Measurements from ENCODE around the gene CERS6. TPM values are rescaled to one million over a fixed set of nuclear protein-coding genes. Genes with fewer than 3 reads are reported as not detected.
"Not testable (repeated sequence)": the region's sequence is repeated elsewhere in the genome, so short reads cannot be mapped to it uniquely, and the experiment has no call there.

The CERS6 gene
- total RNA-seq, 3 donors from 2014 or later = 36.4 to 46.4 (median 44.8) TPM

DNA sequence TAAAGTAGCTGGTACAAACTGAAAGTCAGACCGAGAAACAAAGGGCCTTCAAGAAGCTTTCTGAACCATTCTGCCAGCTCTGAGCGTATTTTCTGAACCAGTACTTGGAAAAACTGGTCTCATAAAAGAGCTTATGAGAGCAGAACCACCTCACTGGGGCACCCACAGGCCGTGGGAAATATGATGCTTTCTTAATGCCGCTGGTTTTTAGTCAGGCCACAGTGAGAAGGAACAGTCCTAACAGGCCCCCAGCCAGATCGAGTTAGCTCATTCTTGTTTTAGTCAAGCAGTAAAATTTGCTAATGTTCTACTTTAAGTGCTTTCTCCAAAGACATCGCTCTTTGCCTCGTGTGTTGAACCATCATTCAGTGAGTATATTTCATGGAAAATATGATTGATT is 333.7 kb downstream of the CERS6 start:
- no peaks in the 10 kb centered on the region for H3K9me3 ChIP-seq
- no peaks in the 10 kb centered on the region for H3K4me1 ChIP-seq
- H3K27ac ChIP-seq = no peak overlapping the region
- TF ChIP-seq POLR2A (IDR thresholded peaks at IDR 0.05) = no peak
- no peak for TF ChIP-seq CTCF (IDR thresholded peaks at IDR 0.05)
- no peak for TF ChIP-seq POLR2AphosphoS5 (IDR thresholded peaks at IDR 0.05)
- no peak overlapping the region for H3K4me3 ChIP-seq
- no peak for DNase-seq (ENCODE audit: low spot score in 2 of 2)
- H3K36me3 ChIP-seq = no peaks in the 10 kb centered on the region
- intact Hi-C loops (cut with DNase I; ENCODE audit: low total_unique reads) = no loop called here
- H3K27me3 ChIP-seq = no peaks in the 10 kb centered on the region

DNA sequence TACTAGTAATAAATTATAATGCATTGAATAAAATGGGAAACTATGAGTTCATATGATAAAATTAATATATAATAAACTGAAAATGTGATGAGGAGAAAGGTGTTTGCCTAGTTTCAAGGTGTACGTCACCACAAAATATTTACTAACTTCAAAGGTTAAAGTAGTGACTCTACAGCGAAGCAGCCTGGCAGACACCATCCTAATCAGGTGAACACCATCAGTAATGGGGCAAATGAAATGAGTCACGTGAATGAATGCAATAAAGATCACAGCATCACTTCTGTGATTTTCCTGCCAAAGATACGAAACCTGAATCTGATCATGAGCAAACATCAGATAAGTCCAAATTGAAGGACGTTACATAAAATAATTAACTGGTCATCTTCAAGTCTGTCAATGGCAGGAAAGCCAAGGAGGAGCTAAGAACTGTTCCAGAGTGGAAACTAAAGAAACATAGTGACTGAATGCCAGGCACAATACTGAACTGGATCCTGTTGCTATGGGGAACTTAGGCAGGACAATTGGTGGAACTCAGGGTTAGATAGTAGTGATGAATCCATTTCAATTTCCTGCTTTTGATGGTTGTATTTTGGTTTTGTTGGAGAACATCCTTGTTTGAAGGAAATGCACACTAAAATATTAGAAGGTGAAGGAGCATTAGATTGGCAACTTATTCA is 334.3 kb downstream of the CERS6 start:
- no peaks in the 10 kb centered on the region for H3K9me3 ChIP-seq
- H3K27ac ChIP-seq = no peak overlapping the region
- DNase-seq (ENCODE audit: low spot score in 2 of 2) = no peak
- no peaks in the 10 kb centered on the region for H3K36me3 ChIP-seq
- H3K4me1 ChIP-seq = no peaks in the 10 kb centered on the region
- intact Hi-C loops (cut with DNase I; ENCODE audit: low total_unique reads) = no loop called here
- no peaks in the 10 kb centered on the region for H3K27me3 ChIP-seq
- H3K4me3 ChIP-seq = no peak overlapping the region
- TF ChIP-seq POLR2A (IDR thresholded peaks at IDR 0.05) (no peak), CTCF (IDR thresholded peaks at IDR 0.05) (no peak), POLR2AphosphoS5 (IDR thresholded peaks at IDR 0.05) (no peak)

GRCh38 chr2:168791140-168791539 is 335.1 kb downstream of the CERS6 start:
- H3K4me1 ChIP-seq; H3K27me3 ChIP-seq; H3K27ac ChIP-seq; H3K9me3 ChIP-seq; H3K36me3 ChIP-seq; DNase-seq (ENCODE audit: low spot score in 2 of 2); H3K4me3 ChIP-seq; intact Hi-C loops (cut with DNase I; ENCODE audit: low total_unique reads): not testable (repeated sequence)

- Histone ChIP-seq H3K9me3 (no peaks in the 10 kb centered on the region), H3K4me1 (no peaks in the 10 kb centered on the region), H3K36me3 (no peaks in the 10 kb centered on the region), H3K27ac (no peak overlapping the region), H3K27me3 (no peaks in the 10 kb centered on the region), H3K4me3 (no peak overlapping the region)
- intact Hi-C loops (cut with DNase I; ENCODE audit: low total_unique reads) = no loop called here
- no peak for DNase-seq (ENCODE audit: low spot score in 2 of 2)
- TF ChIP-seq CTCF (IDR thresholded peaks at IDR 0.05) = no peak
- no peak for TF ChIP-seq POLR2AphosphoS5 (IDR thresholded peaks at IDR 0.05)
- no peak for TF ChIP-seq POLR2A (IDR thresholded peaks at IDR 0.05)
Observed at GRCh38 chr2:168793596-168793995, 337.5 kb downstream of the CERS6 start.

GRCh38 chr2:168794968-168795367 is 338.9 kb downstream of the CERS6 start:
- intact Hi-C loops (cut with DNase I; ENCODE audit: low total_unique reads) = no loop called here
- H3K36me3 ChIP-seq = no peaks in the 10 kb centered on the region
- H3K27me3 ChIP-seq = no peaks in the 10 kb centered on the region
- DNase-seq (ENCODE audit: low spot score in 2 of 2) = no peak
- H3K4me3 ChIP-seq = no peak overlapping the region
- H3K4me1 ChIP-seq = no peaks in the 10 kb centered on the region
- H3K9me3 ChIP-seq = no peaks in the 10 kb centered on the region
- no peak overlapping the region for H3K27ac ChIP-seq
- no peak for TF ChIP-seq CTCF (IDR thresholded peaks at IDR 0.05)
- TF ChIP-seq POLR2A (IDR thresholded peaks at IDR 0.05) = no peak
- no peak for TF ChIP-seq POLR2AphosphoS5 (IDR thresholded peaks at IDR 0.05)

Data from breast epithelium (tissue), 4 donors.